NCI-H1092 treated with DMSO at 0.1 percent for 48 hours (cell line): ENCODE data around the gene CACHD1.

Source experiments
- DNase-seq: peaks from one replicate; lab custom pipeline; 2025; lab: John Stamatoyannopoulos, UW

The CACHD1 gene

GRCh38 chr1:64654519-64655341 lies 184.8 kb downstream of the CACHD1 start:
- peak; percentile 4 for DNase-seq

DNA sequence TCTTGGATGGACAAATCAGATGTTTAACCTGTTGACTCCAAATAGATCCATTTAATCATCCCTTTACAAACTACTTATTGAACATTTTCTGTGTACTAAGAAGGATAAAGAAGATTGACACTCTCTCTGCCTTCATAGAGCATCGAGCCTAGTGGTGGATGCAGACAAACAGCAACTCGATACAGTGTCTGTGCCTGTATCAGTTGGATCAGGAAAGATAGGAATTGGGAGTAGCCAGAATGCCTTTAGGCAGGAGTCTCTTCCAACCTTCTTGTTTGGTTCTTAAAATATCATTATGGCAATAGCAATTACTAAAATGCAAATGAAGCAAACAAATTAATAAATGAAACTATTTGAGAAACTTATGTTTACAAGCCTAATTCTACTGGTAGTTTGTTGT lies 185.9 kb downstream of the CACHD1 start:
- DNase-seq: no peak

DNA sequence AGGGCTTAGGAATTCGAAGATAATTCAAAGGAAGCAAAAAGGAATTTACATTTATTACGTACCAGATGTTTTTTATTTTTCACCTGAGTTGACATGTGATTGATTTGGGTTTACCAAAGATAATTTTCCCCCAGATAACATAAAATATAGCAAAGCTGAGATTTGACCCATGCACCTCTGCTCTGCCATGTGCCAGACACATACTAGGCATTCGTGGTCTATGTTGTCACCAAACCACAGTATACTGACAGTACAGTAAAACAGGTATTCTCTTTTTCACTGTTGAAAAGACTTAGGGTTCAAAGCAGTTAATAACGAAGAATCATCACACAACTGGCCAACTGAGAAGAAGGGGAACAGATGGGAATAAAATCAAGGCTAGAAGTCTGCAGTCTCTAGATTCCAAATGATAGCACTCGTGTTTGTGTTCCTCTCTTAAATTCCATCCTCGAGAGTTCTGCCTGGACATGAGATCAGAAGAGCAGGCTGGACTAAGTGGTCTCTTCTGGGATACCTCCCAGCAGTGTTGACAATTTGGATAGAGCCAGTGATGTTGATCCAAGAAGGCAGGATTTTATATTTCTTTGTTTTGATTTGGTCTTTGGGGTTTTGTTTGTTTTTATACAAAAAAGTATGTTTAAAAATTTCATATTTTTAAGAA lies 189.7 kb downstream of the CACHD1 start:
- DNase-seq: no peak

DNA sequence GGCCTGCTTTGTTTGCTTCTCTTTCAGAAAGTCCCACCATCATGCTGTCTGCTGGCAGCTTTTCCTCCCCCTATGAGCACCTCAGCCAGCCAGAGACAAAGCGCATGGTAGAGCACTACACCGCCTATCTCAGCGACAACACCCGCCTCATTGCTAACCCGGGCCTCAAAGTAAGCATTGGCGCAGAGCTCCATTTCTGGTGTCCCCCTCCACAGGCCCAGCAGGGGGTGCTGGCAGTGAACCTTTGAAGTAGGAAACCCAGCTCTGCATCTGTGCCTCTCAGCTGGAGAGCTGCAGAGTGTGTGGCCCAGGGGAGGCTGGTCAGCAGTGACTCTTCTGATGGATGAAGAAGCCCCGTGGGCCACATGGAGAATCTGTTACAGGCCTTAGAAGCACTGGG lies 193.7 kb downstream of the CACHD1 start:
- DNase-seq: no peak

GRCh38 chr1:64664299-64664698 lies 194.4 kb downstream of the CACHD1 start:
- no peak for DNase-seq

- no peak for DNase-seq
Observed at GRCh38 chr1:64669098-64669675, 199.3 kb downstream of the CACHD1 start.

GRCh38 chr1:64675718-64676345 lies 205.9 kb downstream of the CACHD1 start:
- DNase-seq: no peak

DNA sequence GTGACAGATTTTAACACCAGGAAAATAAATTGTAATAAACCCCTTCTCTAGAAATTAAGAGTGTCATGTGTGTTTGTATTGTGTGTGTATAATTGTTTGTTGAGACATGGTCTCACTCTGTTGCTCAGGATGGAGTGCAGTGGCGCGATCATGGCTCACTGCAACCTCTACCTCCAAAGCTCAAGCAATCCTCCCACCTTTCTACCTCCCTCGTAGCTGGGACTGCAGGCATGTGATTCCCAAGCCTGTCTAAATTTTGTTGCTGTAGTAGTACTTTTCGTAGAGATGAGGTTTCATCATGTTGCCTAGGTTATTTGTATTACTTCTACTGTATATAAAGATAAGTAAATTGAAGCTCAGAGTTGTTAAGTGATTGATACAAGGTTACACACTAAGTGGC lies 206.5 kb downstream of the CACHD1 start:
- DNase-seq: no peak

GRCh38 chr1:64677532-64677931 lies 207.6 kb downstream of the CACHD1 start:
- no peak for DNase-seq

GRCh38 chr1:64678366-64678765 lies 208.4 kb downstream of the CACHD1 start:
- DNase-seq: no peak

GRCh38 chr1:64679177-64679576 lies 209.2 kb downstream of the CACHD1 start:
- DNase-seq: no peak

GRCh38 chr1:64680599-64680998 lies 210.7 kb downstream of the CACHD1 start:
- no peak for DNase-seq

GRCh38 chr1:64681043-64681442 lies 211.1 kb downstream of the CACHD1 start:
- no peak for DNase-seq

GRCh38 chr1:64683419-64683818 lies 213.5 kb downstream of the CACHD1 start:
- no peak for DNase-seq

DNA sequence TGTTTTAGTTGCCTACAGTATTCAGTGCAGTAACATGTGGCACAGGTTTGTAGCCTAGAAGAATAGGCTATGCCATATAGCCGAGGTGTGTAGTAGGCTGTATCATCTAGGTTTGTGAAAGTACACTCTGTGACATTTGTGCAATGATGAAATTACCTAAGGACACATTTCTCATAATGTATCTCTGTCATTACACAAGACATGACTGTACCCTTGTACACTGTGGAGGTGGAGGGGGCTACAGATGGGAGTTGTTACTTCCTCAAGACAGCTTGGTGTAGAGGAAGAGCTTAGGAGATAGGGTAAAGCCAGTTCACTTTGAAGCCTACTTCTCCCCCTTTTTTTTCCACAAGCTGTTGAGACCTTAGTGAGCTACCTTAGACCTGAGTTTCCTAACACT lies 215.3 kb downstream of the CACHD1 start:
- no peak for DNase-seq

DNA sequence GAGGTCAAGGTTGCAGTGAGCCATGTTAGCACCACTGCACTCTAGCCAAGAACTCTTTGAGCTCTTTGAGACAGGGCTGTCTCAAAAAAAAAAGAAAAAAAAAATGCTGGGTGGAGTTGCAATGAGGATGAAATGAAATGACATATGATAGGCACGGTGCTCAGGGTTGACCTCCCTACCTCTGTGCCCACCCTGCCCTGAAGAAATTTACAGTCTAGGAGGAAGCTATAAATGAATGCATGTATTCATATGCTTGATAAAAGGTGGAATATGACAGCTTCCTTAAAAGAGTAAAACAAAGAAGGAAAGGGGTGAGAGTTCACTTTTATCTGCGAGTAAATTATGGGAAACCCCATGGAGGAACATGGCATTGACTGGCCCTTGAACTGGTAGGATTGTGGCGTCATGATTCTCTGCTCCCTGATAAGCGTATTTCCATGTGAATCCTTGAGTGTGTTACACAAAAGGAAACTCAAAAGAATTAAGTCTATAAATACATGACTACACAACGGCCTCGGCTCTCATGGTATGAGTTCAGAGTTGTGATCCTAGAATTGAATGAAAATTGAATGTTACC lies 215.9 kb downstream of the CACHD1 start:
- DNase-seq: no peak

GRCh38 chr1:64686828-64687724 lies 217.1 kb downstream of the CACHD1 start:
- DNase-seq: peak; percentile 8

DNA sequence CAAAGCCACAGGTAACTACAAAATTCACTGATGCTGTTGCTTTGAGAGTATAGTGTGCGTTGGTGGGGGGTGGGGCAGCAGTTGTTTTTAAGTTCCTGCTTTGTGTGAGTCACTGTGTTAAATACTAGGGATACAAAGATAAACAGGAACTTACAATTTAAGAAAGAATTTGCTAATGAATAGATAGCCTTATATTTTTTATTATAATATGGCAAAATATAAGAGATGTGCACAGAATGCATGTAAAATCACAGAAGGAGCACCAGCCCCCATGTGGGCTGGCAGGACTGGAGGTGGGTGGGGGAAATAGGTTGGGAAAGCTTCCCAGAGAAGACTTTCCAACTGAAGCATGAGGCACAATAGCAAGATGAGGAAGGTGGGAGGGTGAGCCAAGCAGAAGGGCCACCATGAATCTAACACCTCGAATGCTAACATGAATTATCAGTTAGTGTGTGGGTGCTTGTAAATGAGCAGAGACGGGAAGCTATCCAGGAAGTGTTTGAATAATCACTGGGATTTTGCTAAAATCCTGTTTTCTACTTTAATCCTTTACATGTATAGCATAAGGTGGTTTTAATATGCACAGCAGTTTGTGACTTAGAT lies 217.9 kb downstream of the CACHD1 start:
- DNase-seq: no peak

- no peak for DNase-seq
Observed at GRCh38 chr1:64691626-64692025, 221.7 kb downstream of the CACHD1 start.

DNA sequence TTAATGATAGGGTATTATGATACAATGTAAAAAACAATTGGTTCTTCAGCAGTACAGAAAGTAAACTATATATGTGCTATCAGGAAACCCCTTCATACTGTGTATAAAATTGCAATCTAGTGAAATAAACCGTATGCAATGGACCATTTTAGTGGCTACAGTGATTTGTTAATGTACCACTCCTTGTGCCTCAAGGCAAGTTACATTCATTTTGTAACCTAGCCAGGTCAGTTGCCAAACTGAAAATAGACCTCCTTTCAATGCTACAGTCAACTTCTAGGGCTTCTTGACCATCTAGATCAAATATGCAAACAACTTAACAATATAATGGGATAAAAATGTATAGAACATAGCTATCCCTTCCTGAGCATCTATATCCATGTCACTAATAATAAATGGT lies 223.0 kb downstream of the CACHD1 start:
- no peak for DNase-seq

DNA sequence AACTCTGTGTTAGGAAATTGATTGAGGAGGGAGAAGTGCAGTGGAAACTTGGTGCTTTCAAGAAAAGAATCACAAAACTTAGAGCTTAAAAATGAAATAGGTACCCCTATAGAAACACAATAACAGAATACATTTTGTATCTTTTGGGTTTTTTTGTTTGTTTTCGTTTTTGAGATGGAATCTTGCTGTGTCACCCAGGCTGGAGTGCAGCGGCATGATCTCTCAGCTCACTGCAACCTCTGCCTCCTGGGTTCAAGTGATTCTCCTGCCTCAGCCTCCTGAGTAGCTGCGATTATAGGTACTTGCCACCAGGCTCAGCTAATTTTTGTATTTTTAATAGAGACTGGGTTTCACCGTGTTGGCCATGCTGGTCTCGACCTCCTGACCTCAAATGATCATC lies 223.5 kb downstream of the CACHD1 start:
- DNase-seq: no peak
